CD14-positive monocyte (primary cell): ENCODE data around the gene CBX6. TPM values are rescaled to one million over a fixed set of nuclear protein-coding genes. Genes with fewer than 3 reads are reported as not detected.

Source experiments
- DNase-seq, 3 donors: peaks; one replicate each; pipeline ENCODE4 v3.0.0-alpha.2; 2011 to 2022
- H2AFZ ChIP-seq: 2 replicates; pipeline ENCODE4 v1.6.0; 2012; ENCODE audit warnings: mild to moderate bottlenecking, low read depth, low read length, inconsistent platforms; ENCODE audit not compliant: insufficient read depth, poor library complexity, severe bottlenecking
- H3K27ac ChIP-seq, 2 donors: 1 replicate in 1 of 2; 2 replicates in 1 of 2; pipeline ENCODE4 v1.5.1; 2012 to 2013; ENCODE audit warnings: low read length in 2 of 2, control low read depth in 1 of 2, inconsistent platforms in 1 of 2, low read depth in 1 of 2, mild to moderate bottlenecking in 1 of 2
- H3K27me3 ChIP-seq, 2 donors: one replicate each; pipeline versions ENCODE4 v1.6.0 to v1.6.1; 2011 to 2013; ENCODE audit warnings: low read length in 2 of 2; ENCODE audit not compliant: control insufficient read depth in 2 of 2, insufficient read depth in 2 of 2
- H3K36me3 ChIP-seq, 2 donors: replicated peaks in 1 of 2; 1 replicate in 1 of 2; 2 replicates in 1 of 2; pipeline versions ENCODE4 v1.5.1 to v1.6.1; 2012 to 2013; ENCODE audit warnings: low read length in 2 of 2, control low read depth in 1 of 2, inconsistent platforms in 1 of 2, mild to moderate bottlenecking in 1 of 2; ENCODE audit not compliant: insufficient read depth in 2 of 2, control insufficient read depth in 1 of 2
- H3K4me1 ChIP-seq, 2 donors: 1 replicate in 1 of 2; 2 replicates in 1 of 2; pipeline versions ENCODE4 v1.5.1 to v1.6.1; 2012 to 2013; ENCODE audit warnings: low read length in 2 of 2, control low read depth in 1 of 2, inconsistent platforms in 1 of 2, mild to moderate bottlenecking in 1 of 2, moderate library complexity in 1 of 2; ENCODE audit not compliant: insufficient read depth in 2 of 2, control insufficient read depth in 1 of 2
- H3K4me2 ChIP-seq: replicated peaks from 2 replicates; pipeline ENCODE3; 2012; ENCODE audit warnings: low read length, moderate library complexity, mild to moderate bottlenecking; ENCODE audit not compliant: poor library complexity, severe bottlenecking; ENCODE audit errors: extremely low read depth
- H3K4me3 ChIP-seq, 3 experiments: fragments of 200-600 bp in 1 of 3; sonication (generic) in 1 of 3; replicated peaks in 1 of 3; 1 replicate in 2 of 3; 2 replicates in 1 of 3; pipeline ENCODE4 v1.5.1; 2011 to 2013; ENCODE audit warnings: low read length in 3 of 3, mild to moderate bottlenecking in 3 of 3, control low read depth in 2 of 3, low read depth in 2 of 3, inconsistent platforms in 1 of 3, moderate library complexity in 1 of 3
- H3K79me2 ChIP-seq: 2 replicates; pipeline ENCODE4 v1.6.0; 2012; ENCODE audit warnings: mild to moderate bottlenecking, control low read depth, inconsistent platforms, low read length, moderate library complexity; ENCODE audit not compliant: insufficient read depth
- H3K9ac ChIP-seq: 2 replicates; pipeline ENCODE4 v1.6.0; 2017; ENCODE audit warnings: low read length, mild to moderate bottlenecking; ENCODE audit not compliant: insufficient read depth, poor library complexity, severe bottlenecking
- H3K9me3 ChIP-seq, 2 donors: replicated peaks in 1 of 2; 1 replicate in 1 of 2; 2 replicates in 1 of 2; pipeline versions ENCODE4 v1.5.1 to v1.6.1; 2012 to 2013; ENCODE audit warnings: low read length in 2 of 2, control low read depth in 1 of 2; ENCODE audit not compliant: control insufficient read depth in 1 of 2, insufficient read depth in 1 of 2
- H4K20me1 ChIP-seq: 2 replicates; pipeline ENCODE4 v1.6.0; 2012; ENCODE audit warnings: mild to moderate bottlenecking, low read length, control low read depth, moderate library complexity; ENCODE audit not compliant: insufficient read depth
- H3K27ac Mint-ChIP-seq, 7 donors: one replicate each; pipeline ENCODE4 v1.8.0; 2020; ENCODE audit warnings: mild to moderate bottlenecking in 7 of 7, mixed read lengths in 7 of 7, moderate library complexity in 6 of 7, inconsistent platforms in 2 of 7
- H3K27me3 Mint-ChIP-seq, 3 donors: one replicate each; pipeline ENCODE4 v1.8.0; 2021 to 2022; ENCODE audit warnings: low read depth in 3 of 3, mild to moderate bottlenecking in 3 of 3, mixed read lengths in 3 of 3, moderate library complexity in 3 of 3, inconsistent platforms in 1 of 3
- H3K36me3 Mint-ChIP-seq, 2 donors: one replicate each; pipeline ENCODE4 v1.8.0; 2020; ENCODE audit warnings: mixed read lengths in 2 of 2, inconsistent platforms in 1 of 2, mild to moderate bottlenecking in 1 of 2
- H3K4me1 Mint-ChIP-seq: one replicate; pipeline ENCODE4 v1.8.0; 2020; ENCODE audit warnings: mild to moderate bottlenecking, mixed read lengths
- H3K4me3 Mint-ChIP-seq, 2 donors: one replicate each; pipeline ENCODE4 v1.8.0; 2020; ENCODE audit warnings: mild to moderate bottlenecking in 2 of 2, mixed read lengths in 2 of 2, moderate library complexity in 1 of 2
- H3K9me3 Mint-ChIP-seq, 7 donors: one replicate each; pipeline ENCODE4 v1.8.0; 2020 to 2022; ENCODE audit warnings: mixed read lengths in 7 of 7, mild to moderate bottlenecking in 6 of 7, moderate library complexity in 6 of 7, inconsistent platforms in 2 of 7
- CTCF ChIP-seq: fragments of 200-600 bp; IDR thresholded peaks from one replicate; pipeline ENCODE4 v1.8.0; 2022; ENCODE audit warnings: antibody characterized with exemption, mild to moderate bottlenecking
- WGBS: methylation state at CpG from one replicate; pipeline ENCODE4 v1.1.5; 2013; ENCODE audit warnings: missing lambda C conversion rate; ENCODE audit not compliant: insufficient coverage; 5-methylcytosine and 5-hydroxymethylcytosine counted together
- intact Hi-C, 2 donors: fragments of 100-400 bp; cut with micrococcal nuclease; formaldehyde crosslinking; loops; one replicate each; pipeline versions ENCODE4 v1.15.0 to v1.15.1; 2023
- polyA plus RNA-seq, 3 donors: library from polyadenylated mRNA; depleted of rRNA in 1 of 3; unstranded in 2 of 3; stranded (reverse) in 1 of 3; fragments of 300-500 nt in 2 of 3; fragments of >200 nt in 1 of 3; fragmentation: Illumina TruSeq in 2 of 3; gene quantifications; 1 replicate in 2 of 3; 2 replicates in 1 of 3; pipeline ENCODE4 v1.2.3, GENCODE V29; 2012 to 2021

The CBX6 gene
- polyA plus RNA-seq, 3 donors = 2.1 to 26.7 (median 5.0) TPM

GRCh38 chr22:38860283-38861169, 11.5 kb downstream of the CBX6 start:
- H3K4me3 Mint-ChIP-seq = peak overlapping the region in 1 of 2 donors; percentile 21
- TF ChIP-seq CTCF = no peak
- Histone ChIP-seq H3K27me3 (no peaks in the 10 kb centered on the region), H3K4me2 (no peak overlapping the region), H3K79me2 (no peaks in the 10 kb centered on the region), H3K36me3 (peaks cover 6 to 14% of the 10 kb centered on the region in 2 donors), H3K27ac (no peak overlapping the region), H3K9ac (no peak overlapping the region), H4K20me1 (peaks cover 55% of the 10 kb centered on the region), H3K4me3 (no peak overlapping the region), H2AFZ (no peak overlapping the region), H3K4me1 (peaks cover 9 to 11% of the 10 kb centered on the region in 2 donors), H3K9me3 (no peaks in the 10 kb centered on the region)
- H3K9me3 Mint-ChIP-seq = peaks cover 0 to 2% (median 0%) of the 10 kb centered on the region in 7 donors
- 75% methylated on average over 23 of the region's 23 CpGs for WGBS
- no peak for DNase-seq
- peaks cover 7% of the 10 kb centered on the region for H3K4me1 Mint-ChIP-seq
- H3K27me3 Mint-ChIP-seq = peaks cover 3 to 11% (median 4%) of the 10 kb centered on the region in 3 donors
- H3K27ac Mint-ChIP-seq = no peak overlapping the region
- intact Hi-C loops = no loop called here
- peaks cover 7 to 8% of the 10 kb centered on the region in 2 donors for H3K36me3 Mint-ChIP-seq

GRCh38 chr22:38859581-38860282, 12.3 kb downstream of the CBX6 start:
- no peak overlapping the region for H3K27ac ChIP-seq
- no peak overlapping the region for H3K4me2 ChIP-seq
- H3K9ac ChIP-seq = no peak overlapping the region
- Mint-ChIP-seq H3K36me3 (peaks cover 4% of the 10 kb centered on the region in 2 donors), H3K9me3 (peaks cover 0 to 2% (median 0%) of the 10 kb centered on the region in 7 donors), H3K4me3 (no peak overlapping the region), H3K4me1 (peaks cover 7% of the 10 kb centered on the region), H3K27ac (no peak overlapping the region), H3K27me3 (peaks cover 3 to 11% (median 4%) of the 10 kb centered on the region in 3 donors)
- peaks cover 0 to 6% of the 10 kb centered on the region in 2 donors for H3K36me3 ChIP-seq
- H2AFZ ChIP-seq = no peak overlapping the region
- TF ChIP-seq CTCF = no peak
- peaks cover 9 to 11% of the 10 kb centered on the region in 2 donors for H3K4me1 ChIP-seq
- WGBS = 85% methylated on average over 13 of the region's 14 CpGs
- H3K79me2 ChIP-seq = no peaks in the 10 kb centered on the region
- no peaks in the 10 kb centered on the region for H3K9me3 ChIP-seq
- no peak for DNase-seq
- peaks cover 47% of the 10 kb centered on the region for H4K20me1 ChIP-seq
- intact Hi-C loops = no loop called here
- no peaks in the 10 kb centered on the region for H3K27me3 ChIP-seq
- H3K4me3 ChIP-seq = no peak overlapping the region
